DND-41 (cell line): ENCODE measurements around the gene PLAA.

ENCODE experiments used
- EZH2 ChIP-seq: IDR thresholded peaks from 3 replicates; pipeline ENCODE4 v1.6.1; 2012; ENCODE audit warnings: borderline replicate concordance, low read depth, mild to moderate bottlenecking, moderate library complexity, low read length, inconsistent platforms; ENCODE audit not compliant: severe bottlenecking
- TF ChIP-seq, protein P1 (sequence below): IDR thresholded peaks from 2 replicates; pipeline ENCODE4 v1.5.1; 2012; ENCODE audit warnings: borderline replicate concordance, low read length, moderate library complexity, mild to moderate bottlenecking; ENCODE audit not compliant: poor library complexity, severe bottlenecking; ENCODE audit errors: extremely low read depth

GRCh38 chr9:26946753-26947727 lies at the start of gene PLAA:
- TF ChIP-seq, protein P1, sequence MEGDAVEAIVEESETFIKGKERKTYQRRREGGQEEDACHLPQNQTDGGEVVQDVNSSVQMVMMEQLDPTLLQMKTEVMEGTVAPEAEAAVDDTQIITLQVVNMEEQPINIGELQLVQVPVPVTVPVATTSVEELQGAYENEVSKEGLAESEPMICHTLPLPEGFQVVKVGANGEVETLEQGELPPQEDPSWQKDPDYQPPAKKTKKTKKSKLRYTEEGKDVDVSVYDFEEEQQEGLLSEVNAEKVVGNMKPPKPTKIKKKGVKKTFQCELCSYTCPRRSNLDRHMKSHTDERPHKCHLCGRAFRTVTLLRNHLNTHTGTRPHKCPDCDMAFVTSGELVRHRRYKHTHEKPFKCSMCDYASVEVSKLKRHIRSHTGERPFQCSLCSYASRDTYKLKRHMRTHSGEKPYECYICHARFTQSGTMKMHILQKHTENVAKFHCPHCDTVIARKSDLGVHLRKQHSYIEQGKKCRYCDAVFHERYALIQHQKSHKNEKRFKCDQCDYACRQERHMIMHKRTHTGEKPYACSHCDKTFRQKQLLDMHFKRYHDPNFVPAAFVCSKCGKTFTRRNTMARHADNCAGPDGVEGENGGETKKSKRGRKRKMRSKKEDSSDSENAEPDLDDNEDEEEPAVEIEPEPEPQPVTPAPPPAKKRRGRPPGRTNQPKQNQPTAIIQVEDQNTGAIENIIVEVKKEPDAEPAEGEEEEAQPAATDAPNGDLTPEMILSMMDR: peak; percentile 6
- no peak for TF ChIP-seq EZH2
